GM19452 (cell line): ENCODE data around the gene MATN1.

Experiments
- ATAC-seq: cut with Tn5 transposase; IDR thresholded peaks from one replicate; pipeline ENCODE4 v1.9.1; 2021; ENCODE audit not compliant: unreplicated experiment

Gene MATN1

DNA sequence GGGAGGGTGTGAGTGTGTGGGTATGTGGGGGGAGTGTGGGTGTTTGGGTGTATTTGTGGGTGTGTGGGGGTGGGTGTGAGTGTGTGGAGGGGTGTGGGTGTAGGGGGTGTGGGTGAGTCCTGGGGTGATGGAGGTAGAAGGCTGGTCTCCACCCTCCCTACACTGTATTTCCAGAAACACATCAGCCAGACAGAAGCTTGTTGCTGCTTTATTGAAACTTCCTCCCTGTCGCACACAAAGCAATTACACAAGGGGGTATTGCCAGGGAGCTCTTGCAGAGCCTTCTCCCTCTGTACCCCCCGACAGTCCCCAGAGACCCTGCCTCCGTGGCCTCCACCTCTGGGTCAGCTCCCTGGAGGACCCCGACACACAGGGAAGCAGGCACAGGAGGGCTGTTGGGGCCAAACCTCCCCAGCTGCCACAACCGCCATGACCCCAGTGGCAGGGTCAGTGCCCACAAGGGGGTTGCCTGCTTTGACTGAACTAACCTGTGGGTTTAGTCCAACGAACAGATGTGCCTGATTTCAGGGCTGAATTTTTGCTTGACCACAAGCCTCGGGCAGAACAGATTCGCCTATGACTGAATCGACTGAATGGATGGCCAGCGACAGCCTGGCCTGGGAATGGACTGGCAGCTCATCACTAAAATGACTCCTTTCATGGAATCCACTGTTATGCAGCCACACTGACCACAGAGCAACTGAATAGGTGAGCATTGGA is 9.1 kb upstream of the MATN1 start:
- no peak for ATAC-seq

GRCh38 chr1:30731806-30732276 is 8.5 kb upstream of the MATN1 start:
- ATAC-seq: no peak

DNA sequence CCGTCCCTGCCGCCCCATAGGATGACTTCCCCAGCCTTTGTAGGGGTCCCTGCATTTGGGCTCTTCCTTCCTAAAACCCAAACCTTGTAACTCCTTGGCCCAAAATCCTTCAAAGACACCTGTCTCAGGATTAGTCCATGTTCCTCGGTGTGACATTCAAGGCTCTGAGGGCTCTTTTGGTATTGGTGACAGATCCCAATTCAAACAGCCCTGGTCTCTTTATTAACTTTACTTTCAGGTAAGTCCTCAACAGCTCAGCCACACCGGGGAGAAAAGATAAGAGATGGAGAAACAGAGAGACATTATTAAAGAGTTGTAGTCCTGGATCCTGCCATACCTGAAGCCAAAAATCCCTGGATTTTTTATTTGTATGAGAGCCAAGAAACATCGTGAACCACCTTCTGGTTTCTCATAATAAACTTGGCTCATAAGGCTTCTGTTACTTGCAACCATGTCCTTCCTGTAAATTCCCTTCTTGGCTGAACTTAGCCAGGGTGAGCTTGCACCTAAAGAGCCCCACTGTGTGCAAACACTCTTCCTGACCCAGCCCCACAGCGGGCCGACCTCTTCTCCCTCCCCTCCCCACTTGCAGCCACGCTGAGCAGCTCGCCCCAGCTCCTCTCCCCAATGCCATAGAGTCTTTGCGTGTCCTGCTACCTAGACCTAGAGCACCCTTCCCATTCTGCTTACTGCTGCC is 7.9 kb upstream of the MATN1 start:
- ATAC-seq: no peak

GRCh38 chr1:30730346-30731108 is 7.1 kb upstream of the MATN1 start:
- ATAC-seq: no peak

DNA sequence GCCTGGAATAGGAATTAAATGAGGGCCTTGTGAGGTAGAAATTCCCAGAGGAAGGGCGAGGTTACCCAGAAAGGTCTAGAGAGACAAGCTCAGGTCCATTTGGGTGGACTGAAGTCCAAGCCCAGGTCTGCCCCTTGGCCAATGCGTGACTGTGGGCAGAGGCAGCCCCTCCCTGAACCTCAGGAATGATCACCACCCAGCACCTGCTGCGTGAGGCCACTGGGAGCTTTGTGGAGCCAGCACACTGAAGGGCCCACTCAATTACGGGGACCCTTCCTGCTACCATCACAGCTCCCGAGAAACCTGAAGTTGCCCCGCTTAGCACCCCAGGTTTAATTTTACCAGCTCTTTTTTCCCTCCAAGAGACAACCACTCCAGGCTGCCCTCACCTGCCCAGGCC is 6.5 kb upstream of the MATN1 start:
- no peak for ATAC-seq

DNA sequence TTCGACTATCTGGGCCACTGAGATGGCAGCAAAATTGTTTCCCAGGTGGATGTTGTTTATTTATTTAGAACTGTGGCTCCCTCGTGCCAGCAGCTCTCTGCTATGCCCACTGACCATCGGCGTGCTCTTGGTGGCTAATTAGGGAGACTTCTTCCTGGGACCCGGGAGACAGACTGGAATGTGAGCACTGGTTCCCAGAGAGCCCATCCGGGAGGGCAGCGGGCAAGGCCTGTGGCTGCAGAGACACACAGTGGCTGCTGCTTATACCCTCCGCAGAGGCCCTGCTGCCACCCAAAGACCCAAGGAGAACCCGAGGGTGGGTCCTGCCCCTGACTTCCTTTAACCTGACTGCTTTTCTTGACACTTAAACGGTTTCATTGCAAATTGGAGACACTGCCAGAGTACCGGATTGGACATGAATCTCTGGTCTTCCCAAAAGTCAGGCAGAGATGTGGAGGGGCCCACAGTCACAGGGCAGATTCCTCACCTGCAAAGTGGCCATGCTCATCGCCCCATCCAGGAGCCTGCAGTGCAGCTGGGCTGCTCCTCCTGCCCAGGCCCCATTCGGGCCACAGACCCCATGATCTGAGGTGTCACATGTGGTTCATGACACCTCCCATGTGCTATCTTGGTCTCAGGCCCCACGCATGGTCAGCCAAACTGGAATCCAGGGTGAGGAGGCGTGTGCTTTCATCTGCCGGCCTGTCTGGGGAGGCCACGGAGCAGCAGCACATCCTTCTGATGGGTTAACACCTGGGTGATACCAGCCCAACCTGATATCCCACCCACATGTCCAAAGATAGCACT is 5.7 kb upstream of the MATN1 start:
- ATAC-seq: no peak

- no peak for ATAC-seq
These were observed 5.0 kb upstream of the MATN1 start for GRCh38 chr1:30728340-30728739.

DNA sequence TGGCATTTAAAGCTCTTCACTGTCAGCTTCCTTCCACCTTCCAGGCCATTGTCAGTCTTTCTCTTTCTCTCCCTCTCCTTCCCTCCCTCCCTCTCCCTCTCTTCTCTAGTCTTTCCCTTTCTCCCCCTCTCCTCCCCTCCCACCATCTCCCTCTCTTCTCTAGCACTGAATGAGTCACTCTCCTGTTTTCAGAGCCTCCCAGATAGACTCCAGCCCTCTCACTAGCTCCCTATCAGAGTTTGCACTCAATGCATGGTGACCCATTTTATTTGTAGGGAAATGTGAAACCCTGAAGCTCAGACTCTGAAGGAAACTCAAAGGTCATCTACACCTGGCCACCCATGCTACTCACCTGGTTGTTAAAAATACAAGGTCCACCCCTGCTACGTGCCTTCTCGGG is 4.4 kb upstream of the MATN1 start:
- ATAC-seq: no peak

DNA sequence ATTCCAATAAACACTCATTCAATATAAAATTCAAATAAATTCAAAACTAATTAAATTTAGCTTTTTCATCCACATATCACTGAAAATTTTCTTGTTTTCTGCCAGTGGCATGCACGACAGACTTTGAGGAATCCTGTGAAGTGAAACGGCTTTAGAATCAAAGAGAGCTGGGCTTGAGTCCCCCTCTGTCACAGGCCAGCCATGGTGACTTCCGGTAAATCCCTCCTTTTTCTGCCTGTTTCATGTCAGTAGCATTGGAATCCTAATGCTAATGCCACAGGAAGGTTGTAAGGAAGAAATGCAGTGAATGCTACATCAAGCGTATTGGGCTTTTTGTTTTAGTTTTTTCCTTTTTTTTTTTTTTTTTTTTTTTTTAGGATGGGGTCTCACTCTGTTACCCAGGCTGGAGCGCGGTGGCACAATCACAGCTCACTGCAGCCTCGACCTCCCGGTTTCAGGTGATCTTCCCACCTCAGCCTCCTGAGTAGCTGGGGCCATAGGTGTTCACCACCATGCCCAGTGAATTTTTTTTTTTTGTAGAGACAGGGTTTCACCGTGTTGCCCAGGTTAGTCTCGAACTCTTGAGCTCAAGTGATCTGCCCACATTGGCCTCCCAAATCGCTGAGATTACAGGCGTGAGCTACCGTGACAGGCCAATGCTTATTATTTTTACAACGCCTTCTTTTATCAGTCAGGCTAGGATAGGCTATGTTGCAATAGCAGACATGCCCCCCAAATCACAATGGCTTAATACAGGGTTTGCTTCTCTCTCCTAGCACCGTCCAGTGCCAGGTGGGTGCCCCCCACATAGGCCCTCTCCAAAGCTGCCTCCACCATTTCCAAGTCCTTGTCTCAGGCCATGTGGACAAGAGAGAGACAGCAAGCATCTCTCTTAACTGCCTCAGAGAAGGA is 3.6 kb upstream of the MATN1 start:
- no peak for ATAC-seq

DNA sequence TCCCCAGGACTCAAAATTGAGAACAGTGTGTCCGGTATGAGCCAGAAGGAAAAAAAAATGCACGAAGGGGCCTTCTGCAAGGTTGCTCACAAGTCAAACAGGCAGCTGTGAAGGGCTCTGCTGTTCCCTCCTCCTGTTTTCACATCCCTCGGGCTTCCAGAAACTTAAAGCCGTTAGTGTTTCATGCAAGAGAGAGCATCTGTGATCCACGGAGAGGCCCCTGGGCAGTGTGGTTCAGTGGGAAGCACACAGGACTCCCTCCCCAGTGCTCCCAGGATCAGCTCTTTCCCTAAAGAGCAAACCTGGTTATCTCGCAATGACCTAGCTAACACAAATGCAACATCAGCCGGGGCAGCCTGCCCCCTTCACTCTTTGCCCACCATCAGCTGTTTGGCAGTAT is 2.9 kb upstream of the MATN1 start:
- no peak for ATAC-seq

- ATAC-seq: no peak
These were observed 2.2 kb upstream of the MATN1 start for GRCh38 chr1:30725450-30726095.

DNA sequence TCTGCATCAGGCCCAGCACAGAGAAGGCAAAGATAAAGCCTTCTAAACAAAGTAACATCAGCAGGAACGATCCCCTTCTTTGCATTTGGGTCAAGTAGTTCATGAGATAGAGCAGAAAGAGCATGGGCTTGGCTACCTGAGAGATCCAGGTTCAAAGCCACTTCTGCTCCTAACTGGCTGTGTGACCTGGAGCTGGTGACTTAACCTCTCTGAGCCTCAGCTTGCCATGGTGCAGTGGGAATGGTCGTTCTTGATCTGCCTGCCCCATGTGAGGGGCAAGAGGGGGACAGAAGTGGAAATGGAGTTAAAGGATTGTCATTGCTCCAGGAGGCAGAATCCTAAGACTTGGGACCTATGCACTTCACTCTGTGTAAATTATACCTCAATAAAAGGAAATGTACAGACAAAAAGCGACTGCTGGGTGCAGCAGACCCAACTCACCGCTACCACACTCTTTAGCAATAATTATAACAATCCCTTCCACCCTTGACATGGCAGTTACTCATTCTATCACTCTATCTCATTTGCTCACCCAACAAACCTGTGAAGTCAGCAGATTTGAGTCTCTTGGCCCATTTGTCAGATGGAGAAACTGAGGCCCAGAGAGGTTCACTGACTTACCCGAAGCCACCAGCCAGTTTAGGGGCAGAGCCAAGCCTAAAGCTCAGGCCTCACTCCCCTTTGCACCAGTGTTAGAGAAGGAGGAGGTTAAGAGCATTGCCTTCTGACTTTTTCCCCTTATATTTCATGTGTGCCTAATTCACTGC is 1.5 kb upstream of the MATN1 start:
- no peak for ATAC-seq

- ATAC-seq: no peak
These were observed 790 bp upstream of the MATN1 start for GRCh38 chr1:30724175-30724574.

- no peak for ATAC-seq
These were observed 1.4 kb downstream of the MATN1 start for GRCh38 chr1:30721812-30722537.

DNA sequence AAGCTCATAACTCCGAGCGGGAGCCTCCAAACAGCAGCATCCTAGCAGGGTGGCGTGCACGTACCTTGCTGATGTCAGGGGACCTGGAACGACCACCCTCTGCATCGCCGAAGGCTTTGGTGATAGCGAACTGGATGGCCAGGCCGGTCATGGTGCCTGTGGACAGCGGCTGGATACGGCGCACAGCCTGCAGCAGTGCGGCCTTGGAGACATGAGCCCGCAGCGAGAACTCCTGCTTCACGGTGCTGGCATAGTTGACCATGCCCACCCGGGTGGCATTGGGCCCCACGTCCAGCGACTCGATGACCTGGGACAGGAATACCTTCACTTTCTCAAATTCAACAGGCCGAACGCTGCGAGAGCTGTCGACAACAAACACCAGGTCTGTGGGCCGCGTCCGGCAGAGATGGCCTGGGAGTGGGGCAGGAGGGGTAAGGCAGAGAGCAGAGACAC is 2.0 kb downstream of the MATN1 start:
- no peak for ATAC-seq

GRCh38 chr1:30720271-30721223 is 2.8 kb downstream of the MATN1 start:
- ATAC-seq: no peak
